ENCODE results near the gene TFCP2. TPM values are rescaled to one million over a fixed set of nuclear protein-coding genes. Genes with fewer than 3 reads are reported as not detected.
A peak's percentile ranks its signal among the peaks of the same experiment; 100 is the strongest.

The TFCP2 gene
- polyA plus RNA-seq, 1 donor: 31.6 TPM

- WGBS (ENCODE audit: insufficient coverage, low lambda C conversion rate): 50% methylated on average over 2 of the region's 3 CpGs
- H3K27ac ChIP-seq (ENCODE audit: low read length): no peak overlapping the region
Measured at GRCh38 chr12:51150777-51151176, 22.2 kb downstream of the TFCP2 start.

GRCh38 chr12:51147309-51147708 lies 25.6 kb downstream of the TFCP2 start:
- WGBS (ENCODE audit: insufficient coverage, low lambda C conversion rate): no CpG with 5 or more reads among the region's 1 CpG

More at GRCh38 chr12:51150777-51151176, 22.2 kb downstream of the TFCP2 start:
- Histone ChIP-seq H3K9me3 (ENCODE audit: control insufficient read depth, low read depth, low read length) (no peaks in the 10 kb centered on the region), H3K36me3 (ENCODE audit: control insufficient read depth, insufficient read depth, low read length) (no peaks in the 10 kb centered on the region), H3K4me1 (ENCODE audit: control insufficient read depth, insufficient read depth, low read length) (no peaks in the 10 kb centered on the region), H3K4me3 (ENCODE audit: low read length) (no peak overlapping the region), H3K27me3 (ENCODE audit: control insufficient read depth, insufficient read depth, low read length) (no peaks in the 10 kb centered on the region)
- DNase-seq: no peak

DNA sequence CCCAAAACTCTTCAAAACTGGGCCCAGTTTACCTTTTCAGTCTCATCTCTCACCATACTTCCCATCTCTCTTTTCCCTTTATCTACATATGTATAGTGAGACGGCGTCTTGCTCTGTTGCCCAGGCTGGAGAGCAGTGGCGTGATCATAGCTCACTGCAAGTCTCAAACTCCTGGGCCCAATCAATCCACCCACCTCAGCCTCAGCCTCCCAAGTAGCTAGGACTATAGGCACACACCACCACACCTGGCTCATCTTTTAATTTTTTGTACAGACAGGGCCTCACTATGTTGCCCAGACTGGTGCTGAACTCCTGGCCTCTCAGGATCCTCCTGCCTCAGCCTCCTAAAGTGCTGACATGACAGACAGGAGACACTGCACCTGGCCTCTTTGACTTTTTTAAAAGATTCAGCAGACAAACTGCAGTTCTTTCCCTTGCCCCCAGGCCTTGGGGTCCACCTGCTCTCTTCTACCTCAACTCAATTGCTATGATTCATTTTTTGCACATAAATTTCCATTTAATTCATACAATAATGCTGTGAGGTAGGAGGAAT lies 33.6 kb downstream of the TFCP2 start:
- no CpG with 5 or more reads among the region's 3 CpGs for WGBS (ENCODE audit: insufficient coverage, low lambda C conversion rate)
- DNase-seq: no peak

More at GRCh38 chr12:51147309-51147708, 25.6 kb downstream of the TFCP2 start:
- Histone ChIP-seq H3K9me3 (ENCODE audit: control insufficient read depth, low read depth, low read length) (no peaks in the 10 kb centered on the region), H3K27me3 (ENCODE audit: control insufficient read depth, insufficient read depth, low read length) (no peaks in the 10 kb centered on the region), H3K36me3 (ENCODE audit: control insufficient read depth, insufficient read depth, low read length) (no peaks in the 10 kb centered on the region), H3K27ac (ENCODE audit: low read length) (no peak overlapping the region), H3K4me1 (ENCODE audit: control insufficient read depth, insufficient read depth, low read length) (no peaks in the 10 kb centered on the region), H3K4me3 (ENCODE audit: low read length) (no peak overlapping the region)
- no peak for DNase-seq

DNA sequence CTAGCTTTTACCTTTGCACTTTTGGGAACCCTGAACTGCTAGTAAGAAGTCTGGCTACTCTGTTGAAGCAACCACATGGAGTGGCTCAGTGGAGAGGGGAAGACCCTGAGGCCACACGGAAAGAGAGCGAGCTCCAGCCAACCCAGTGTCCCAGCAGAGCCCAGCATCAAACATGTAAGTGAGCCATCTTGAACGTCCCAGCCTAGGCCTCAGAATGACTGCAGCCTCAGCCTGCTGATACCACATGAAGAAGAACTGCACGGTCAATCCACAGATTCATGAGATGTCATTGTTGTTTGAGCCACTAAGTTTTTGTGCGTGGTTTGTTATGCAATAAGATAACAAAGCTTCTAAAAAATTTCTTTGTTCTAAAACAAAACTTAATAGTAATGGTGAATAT lies 40.2 kb downstream of the TFCP2 start:
- Histone ChIP-seq H3K36me3 (ENCODE audit: control insufficient read depth, insufficient read depth, low read length) (peaks cover 6% of the 10 kb centered on the region), H3K4me1 (ENCODE audit: control insufficient read depth, insufficient read depth, low read length) (no peaks in the 10 kb centered on the region), H3K27me3 (ENCODE audit: control insufficient read depth, insufficient read depth, low read length) (no peaks in the 10 kb centered on the region), H3K4me3 (ENCODE audit: low read length) (no peak overlapping the region), H3K27ac (ENCODE audit: low read length) (no peak overlapping the region), H3K9me3 (ENCODE audit: control insufficient read depth, low read depth, low read length) (no peaks in the 10 kb centered on the region)
- DNase-seq: no peak
- WGBS (ENCODE audit: insufficient coverage, low lambda C conversion rate): no CpG with 5 or more reads among the region's 5 CpGs

More for the DNA sequence above, 33.6 kb downstream of the TFCP2 start:
- no peaks in the 10 kb centered on the region for H3K4me1 ChIP-seq (ENCODE audit: control insufficient read depth, insufficient read depth, low read length)
- H3K27ac ChIP-seq (ENCODE audit: low read length): no peak overlapping the region
- H3K27me3 ChIP-seq (ENCODE audit: control insufficient read depth, insufficient read depth, low read length): no peaks in the 10 kb centered on the region
- no peak overlapping the region for H3K4me3 ChIP-seq (ENCODE audit: low read length)
- H3K9me3 ChIP-seq (ENCODE audit: control insufficient read depth, low read depth, low read length): no peaks in the 10 kb centered on the region
- H3K36me3 ChIP-seq (ENCODE audit: control insufficient read depth, insufficient read depth, low read length): peaks cover 15% of the 10 kb centered on the region

GRCh38 chr12:51131745-51132521 lies 41.0 kb downstream of the TFCP2 start:
- H3K9me3 ChIP-seq (ENCODE audit: control insufficient read depth, low read depth, low read length): no peaks in the 10 kb centered on the region
- H3K36me3 ChIP-seq (ENCODE audit: control insufficient read depth, insufficient read depth, low read length): peaks cover 6% of the 10 kb centered on the region
- H3K4me1 ChIP-seq (ENCODE audit: control insufficient read depth, insufficient read depth, low read length): no peaks in the 10 kb centered on the region
- no CpG with 5 or more reads among the region's 5 CpGs for WGBS (ENCODE audit: insufficient coverage, low lambda C conversion rate)
- no peak for DNase-seq
- no peak overlapping the region for H3K27ac ChIP-seq (ENCODE audit: low read length)
- H3K27me3 ChIP-seq (ENCODE audit: control insufficient read depth, insufficient read depth, low read length): no peaks in the 10 kb centered on the region
- no peak overlapping the region for H3K4me3 ChIP-seq (ENCODE audit: low read length)

- DNase-seq: no peak
- H3K36me3 ChIP-seq (ENCODE audit: control insufficient read depth, insufficient read depth, low read length): peaks cover 13% of the 10 kb centered on the region
- H3K27me3 ChIP-seq (ENCODE audit: control insufficient read depth, insufficient read depth, low read length): no peaks in the 10 kb centered on the region
- no peak overlapping the region for H3K27ac ChIP-seq (ENCODE audit: low read length)
- H3K9me3 ChIP-seq (ENCODE audit: control insufficient read depth, low read depth, low read length): no peaks in the 10 kb centered on the region
- H3K4me1 ChIP-seq (ENCODE audit: control insufficient read depth, insufficient read depth, low read length): no peaks in the 10 kb centered on the region
- no peak overlapping the region for H3K4me3 ChIP-seq (ENCODE audit: low read length)
- no CpG with 5 or more reads among the region's 3 CpGs for WGBS (ENCODE audit: insufficient coverage, low lambda C conversion rate)
Measured at GRCh38 chr12:51128919-51129318, 44.0 kb downstream of the TFCP2 start.

- Histone ChIP-seq H3K4me1 (ENCODE audit: control insufficient read depth, insufficient read depth, low read length) (no peaks in the 10 kb centered on the region), H3K9me3 (ENCODE audit: control insufficient read depth, low read depth, low read length) (no peaks in the 10 kb centered on the region), H3K4me3 (ENCODE audit: low read length) (no peak overlapping the region), H3K27me3 (ENCODE audit: control insufficient read depth, insufficient read depth, low read length) (no peaks in the 10 kb centered on the region), H3K27ac (ENCODE audit: low read length) (no peak overlapping the region), H3K36me3 (ENCODE audit: control insufficient read depth, insufficient read depth, low read length) (peaks cover 11% of the 10 kb centered on the region)
- no peak for DNase-seq
- WGBS (ENCODE audit: insufficient coverage, low lambda C conversion rate): no CpG with 5 or more reads among the region's 2 CpGs
Measured at GRCh38 chr12:51127050-51127729, 45.7 kb downstream of the TFCP2 start.

DNA sequence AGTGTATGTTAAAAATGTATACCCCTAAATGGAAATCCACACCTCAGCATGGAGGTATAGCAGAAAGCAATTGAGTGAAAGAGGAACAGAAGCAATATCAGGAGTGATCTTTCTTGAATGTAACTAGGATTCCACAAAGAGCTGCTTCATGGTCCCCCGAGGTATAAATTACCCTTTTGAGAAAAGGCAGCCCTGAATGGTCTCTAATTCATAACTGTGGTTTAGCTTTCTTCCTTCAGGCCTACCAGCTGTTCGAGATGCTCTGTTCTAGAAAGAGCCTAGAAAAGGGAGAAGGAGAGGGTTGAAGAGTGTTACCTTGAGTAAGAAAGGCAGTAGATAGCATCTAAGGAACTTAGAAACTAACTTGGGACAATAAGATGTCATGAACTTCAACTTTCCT lies 46.6 kb downstream of the TFCP2 start:
- no peak overlapping the region for H3K4me3 ChIP-seq (ENCODE audit: low read length)
- H3K27me3 ChIP-seq (ENCODE audit: control insufficient read depth, insufficient read depth, low read length): no peaks in the 10 kb centered on the region
- no peak overlapping the region for H3K27ac ChIP-seq (ENCODE audit: low read length)
- no peak for DNase-seq
- WGBS (ENCODE audit: insufficient coverage, low lambda C conversion rate): no CpG with 5 or more reads among the region's 2 CpGs
- H3K36me3 ChIP-seq (ENCODE audit: control insufficient read depth, insufficient read depth, low read length): peaks cover 11% of the 10 kb centered on the region
- H3K9me3 ChIP-seq (ENCODE audit: control insufficient read depth, low read depth, low read length): no peaks in the 10 kb centered on the region
- no peaks in the 10 kb centered on the region for H3K4me1 ChIP-seq (ENCODE audit: control insufficient read depth, insufficient read depth, low read length)

DNA sequence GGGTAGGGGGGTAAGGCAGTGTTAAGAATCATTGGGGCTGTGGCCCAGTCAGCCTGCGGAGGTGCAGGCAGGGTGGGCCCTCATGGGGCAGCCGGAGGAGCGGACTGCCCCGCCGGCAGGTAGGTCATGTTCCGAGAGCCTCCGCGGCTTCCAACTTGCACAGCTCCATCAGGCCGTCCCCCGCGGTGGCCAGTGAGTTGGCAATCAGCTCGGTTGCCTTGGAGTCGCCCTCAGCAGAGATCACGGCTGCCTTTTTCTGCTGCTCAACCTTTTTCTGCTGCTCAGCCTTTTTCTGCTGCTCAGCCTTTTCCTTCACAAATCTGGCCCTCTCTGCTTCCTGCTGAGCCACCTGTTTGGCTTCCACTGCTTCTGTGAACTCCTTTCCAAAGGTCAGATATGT lies 48.4 kb downstream of the TFCP2 start:
- H3K4me1 ChIP-seq (ENCODE audit: control insufficient read depth, insufficient read depth, low read length): no peaks in the 10 kb centered on the region
- no peak for DNase-seq
- peaks cover 9% of the 10 kb centered on the region for H3K36me3 ChIP-seq (ENCODE audit: control insufficient read depth, insufficient read depth, low read length)
- H3K9me3 ChIP-seq (ENCODE audit: control insufficient read depth, low read depth, low read length): no peaks in the 10 kb centered on the region
- no CpG with 5 or more reads among the region's 14 CpGs for WGBS (ENCODE audit: insufficient coverage, low lambda C conversion rate)
- no peak overlapping the region for H3K4me3 ChIP-seq (ENCODE audit: low read length)
- H3K27me3 ChIP-seq (ENCODE audit: control insufficient read depth, insufficient read depth, low read length): no peaks in the 10 kb centered on the region
- no peak overlapping the region for H3K27ac ChIP-seq (ENCODE audit: low read length)

DNA sequence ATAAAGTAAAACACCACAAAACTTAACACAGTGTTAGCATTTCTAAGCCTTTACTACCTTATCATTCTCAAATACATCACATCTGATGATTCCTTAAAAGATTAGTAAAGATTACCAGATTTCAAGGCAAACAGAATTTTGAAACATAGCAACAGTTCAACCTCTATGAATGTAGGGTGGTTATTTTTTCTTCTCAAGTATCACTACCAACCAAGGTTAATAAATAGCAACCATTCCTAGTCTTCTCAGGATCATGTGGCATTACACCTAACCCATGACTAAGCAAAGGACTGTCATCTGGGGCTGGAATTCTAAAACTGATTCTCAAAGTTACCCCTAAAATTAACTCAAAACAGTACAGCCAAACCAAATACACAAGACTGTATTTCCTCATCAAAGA lies 50.1 kb downstream of the TFCP2 start:
- Histone ChIP-seq H3K27me3 (ENCODE audit: control insufficient read depth, insufficient read depth, low read length) (no peaks in the 10 kb centered on the region), H3K4me3 (ENCODE audit: low read length) (no peak overlapping the region), H3K36me3 (ENCODE audit: control insufficient read depth, insufficient read depth, low read length) (peaks cover 9% of the 10 kb centered on the region), H3K9me3 (ENCODE audit: control insufficient read depth, low read depth, low read length) (no peaks in the 10 kb centered on the region), H3K27ac (ENCODE audit: low read length) (peak overlapping the region; percentile 74), H3K4me1 (ENCODE audit: control insufficient read depth, insufficient read depth, low read length) (no peaks in the 10 kb centered on the region)
- DNase-seq: peak; percentile 18 to 31

Measured in large intestine (tissue), 3 donors.